Posterior vena cava (tissue), 2 donors: ENCODE data around the gene PTPRZ1. TPM values are rescaled to one million over a fixed set of nuclear protein-coding genes. Genes with fewer than 3 reads are reported as not detected.

Experiments
- DNase-seq: peaks from one replicate; pipeline ENCODE4 v3.0.0-alpha.2; 2020; ENCODE audit warnings: low spot score
- intact Hi-C, 2 donors: fragments of 100-400 bp; cut with DNase I; formaldehyde crosslinking; loops; one replicate each; pipeline versions ENCODE4 v1.14.1 to v1.14.2; 2022 to 2023
- total RNA-seq, 2 donors: library from RNA; stranded (reverse); fragmentation: NEBNext Ultra II Directional; extraction: Animal tissue kit (Norgen Biotek cat#: 25700); gene quantifications; one replicate each; pipeline ENCODE4 v1.2.1, GENCODE V29; 2021
- donor health status: DM: yes; HTN: yes; CAD: no.
- donor health status: DM: yes; HTN: yes; CAD: no.

The PTPRZ1 gene
- total RNA-seq, 2 donors from 2014 or later: 1.8 to 2.0 TPM

DNA sequence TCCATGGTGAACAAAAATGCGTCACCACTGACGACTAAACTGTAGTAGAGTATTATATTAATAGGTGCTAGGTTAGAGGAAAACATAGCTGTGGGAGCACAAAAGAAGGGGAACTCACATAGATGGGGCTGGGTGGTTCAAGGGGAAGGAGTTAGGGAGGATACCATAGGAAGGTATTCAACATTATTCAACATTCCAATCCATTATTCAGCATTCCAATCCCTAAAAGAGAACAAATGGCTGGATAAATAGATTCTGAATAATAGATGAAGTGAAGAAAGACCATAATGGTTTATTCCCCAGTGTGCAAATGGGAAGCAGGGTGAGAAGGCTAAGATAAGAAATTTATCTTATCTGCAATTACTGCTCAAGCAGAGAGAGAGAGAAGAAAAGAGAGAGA, 209.7 kb downstream of the PTPRZ1 start:
- DNase-seq: no peak
- intact Hi-C loops: no loop called here

DNA sequence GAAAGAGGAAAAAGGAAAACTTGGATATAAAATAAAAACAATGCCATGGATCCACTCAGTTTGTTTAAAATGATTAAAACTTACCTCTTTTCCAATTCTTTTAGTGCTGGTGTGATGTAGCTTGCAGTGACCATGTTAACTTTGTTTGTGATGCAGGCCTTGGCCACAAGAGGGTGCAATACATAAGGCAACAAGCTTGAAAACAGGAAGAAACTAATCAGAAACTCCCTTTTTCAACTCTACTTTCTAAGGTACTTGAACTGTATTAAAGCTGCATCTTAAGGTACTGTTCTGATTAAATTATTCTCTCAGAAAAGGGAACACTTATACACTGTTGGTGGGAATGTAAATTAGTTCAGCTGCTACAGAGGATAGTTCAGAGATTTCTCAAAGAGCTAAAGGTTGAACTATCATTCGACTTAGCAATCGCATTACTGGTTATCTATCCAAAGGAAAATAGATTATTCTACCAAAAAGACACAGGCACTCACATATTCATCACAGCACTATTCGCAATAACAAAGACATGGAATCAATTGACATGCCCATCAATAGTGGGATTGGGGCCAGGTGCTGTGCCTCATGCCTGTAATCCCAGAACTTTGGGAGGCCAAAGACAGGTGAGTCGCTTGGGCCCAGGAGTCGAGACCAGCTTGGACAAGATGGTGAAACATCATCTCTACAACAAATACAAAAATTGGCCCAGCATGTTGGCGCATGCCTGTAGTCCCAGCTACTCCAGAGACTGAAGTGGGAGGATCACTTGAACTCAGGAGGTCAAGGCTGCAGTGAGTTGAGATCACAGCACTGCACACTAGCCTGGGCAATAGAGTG, 220.2 kb downstream of the PTPRZ1 start:
- intact Hi-C loops: no loop called here
- peak; percentile 81 for DNase-seq

DNA sequence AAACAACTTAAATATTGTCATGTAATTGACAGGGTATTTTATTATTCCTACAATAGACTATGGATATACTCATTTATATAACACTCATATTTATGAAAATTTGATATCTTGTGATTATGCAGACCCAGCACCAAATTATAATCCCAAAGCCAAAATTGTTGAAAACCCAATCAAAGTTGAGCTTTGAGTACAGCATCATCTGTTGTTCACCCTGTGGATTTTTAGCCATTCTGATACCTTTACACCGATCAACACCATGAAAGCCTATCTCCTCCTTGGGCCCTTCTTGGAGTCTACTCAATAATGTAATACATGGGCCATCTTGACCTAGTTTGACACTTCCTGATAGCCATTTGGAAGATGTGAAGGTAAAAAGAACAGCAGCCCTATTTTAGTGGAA, 221.6 kb downstream of the PTPRZ1 start:
- no peak for DNase-seq
- intact Hi-C loops: no loop called here

DNA sequence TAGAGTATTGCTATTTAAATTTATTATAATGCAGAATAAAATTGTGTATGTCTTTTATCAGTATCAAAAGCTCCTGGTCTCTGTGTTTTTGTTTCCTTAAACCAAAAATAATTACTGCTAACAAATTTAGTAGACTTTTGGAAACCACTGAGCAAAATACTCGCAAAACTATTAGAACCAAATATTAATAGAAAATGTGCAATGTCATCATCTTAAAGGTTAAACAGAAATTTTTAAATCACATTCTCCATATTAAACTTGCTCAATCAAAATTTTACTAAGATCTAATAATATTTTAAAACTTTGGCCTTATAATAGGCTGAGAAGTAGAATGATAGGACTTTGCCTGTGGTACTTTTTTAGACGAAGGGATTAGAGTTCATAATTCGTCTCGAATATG, 222.7 kb downstream of the PTPRZ1 start:
- intact Hi-C loops: no loop called here
- no peak for DNase-seq

DNA sequence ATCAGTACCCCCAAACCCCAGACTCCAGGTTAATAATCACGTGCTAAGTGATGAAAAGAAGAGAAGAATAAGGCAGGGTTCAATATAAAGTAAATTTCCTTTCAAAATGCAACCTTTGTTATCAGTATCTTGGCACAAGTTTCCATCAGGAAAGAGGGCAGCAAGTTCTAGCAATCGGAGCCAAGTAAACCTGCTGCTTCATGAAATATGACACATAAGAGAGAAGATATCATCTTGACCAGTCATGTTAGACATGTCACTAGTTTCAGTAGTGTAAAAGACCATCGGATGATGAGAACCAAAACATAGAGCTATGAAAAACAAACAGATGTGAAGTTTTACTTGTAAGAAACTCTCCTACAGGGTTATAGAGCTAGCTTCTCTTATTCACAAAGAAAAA, 227.1 kb downstream of the PTPRZ1 start:
- intact Hi-C loops: no loop called here
- DNase-seq: no peak

DNA sequence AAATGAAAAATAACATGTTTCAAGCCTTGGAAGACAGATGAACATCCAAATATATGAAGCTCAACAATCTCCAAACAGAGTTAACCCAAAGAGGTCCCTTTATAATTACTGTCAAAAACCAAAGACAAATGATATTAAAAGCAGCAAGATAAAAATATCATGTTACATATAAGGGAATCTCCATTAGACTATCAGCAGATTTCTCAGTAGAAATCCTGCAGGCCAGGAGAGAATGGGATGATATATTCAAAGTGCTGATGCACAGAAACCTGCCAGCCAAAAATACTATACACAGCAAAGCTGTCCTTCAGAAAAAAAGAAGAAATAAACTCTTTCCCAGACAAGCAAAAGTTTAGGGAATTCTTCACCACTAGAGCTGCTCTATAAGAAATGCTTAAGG, 230.1 kb downstream of the PTPRZ1 start:
- DNase-seq: no peak
- intact Hi-C loops: no loop called here
